HFF-Myc (cell line): ENCODE results near the gene PRKCA.

Source experiments
- DNase-seq: peaks from one replicate; pipeline ENCODE4 v3.0.0-alpha.2; 2011; ENCODE audit warnings: low read depth; ENCODE audit errors: extremely low read depth
- H3K4me3 ChIP-seq: replicated peaks from 2 replicates; pipeline ENCODE4 v1.5.1; 2011; ENCODE audit warnings: low read depth, mild to moderate bottlenecking, control low read depth, low read length
- TF ChIP-seq, protein P1 (sequence below): IDR thresholded peaks from 2 replicates; pipeline ENCODE4 v1.5.1; 2012; ENCODE audit warnings: mild to moderate bottlenecking, low read depth, low read length, control low read depth; ENCODE audit errors: missing control alignments

The PRKCA gene

DNA sequence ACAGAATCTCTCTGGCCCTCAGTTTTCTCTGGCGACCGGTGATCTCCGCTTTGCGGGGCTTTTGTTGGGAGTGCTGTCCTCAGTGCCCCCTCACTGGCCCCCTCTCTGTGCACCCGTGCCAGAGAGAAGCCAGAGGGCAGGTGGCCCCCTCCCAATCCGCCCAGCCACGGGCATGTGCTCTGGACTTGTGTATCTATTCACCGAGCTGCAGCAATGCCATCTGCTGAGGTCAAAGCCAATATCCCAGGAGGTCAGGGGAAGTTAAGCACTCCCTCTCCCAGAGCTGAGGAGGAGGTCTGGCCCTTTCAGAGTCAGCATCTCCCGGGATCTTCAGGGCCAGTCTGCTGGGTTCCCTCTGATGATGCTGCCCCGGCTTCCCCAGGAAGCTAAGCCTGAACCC, 537.6 kb downstream of the PRKCA start:
- H3K4me3 ChIP-seq: no peak overlapping the region
- DNase-seq: no peak
- TF ChIP-seq, protein P1, sequence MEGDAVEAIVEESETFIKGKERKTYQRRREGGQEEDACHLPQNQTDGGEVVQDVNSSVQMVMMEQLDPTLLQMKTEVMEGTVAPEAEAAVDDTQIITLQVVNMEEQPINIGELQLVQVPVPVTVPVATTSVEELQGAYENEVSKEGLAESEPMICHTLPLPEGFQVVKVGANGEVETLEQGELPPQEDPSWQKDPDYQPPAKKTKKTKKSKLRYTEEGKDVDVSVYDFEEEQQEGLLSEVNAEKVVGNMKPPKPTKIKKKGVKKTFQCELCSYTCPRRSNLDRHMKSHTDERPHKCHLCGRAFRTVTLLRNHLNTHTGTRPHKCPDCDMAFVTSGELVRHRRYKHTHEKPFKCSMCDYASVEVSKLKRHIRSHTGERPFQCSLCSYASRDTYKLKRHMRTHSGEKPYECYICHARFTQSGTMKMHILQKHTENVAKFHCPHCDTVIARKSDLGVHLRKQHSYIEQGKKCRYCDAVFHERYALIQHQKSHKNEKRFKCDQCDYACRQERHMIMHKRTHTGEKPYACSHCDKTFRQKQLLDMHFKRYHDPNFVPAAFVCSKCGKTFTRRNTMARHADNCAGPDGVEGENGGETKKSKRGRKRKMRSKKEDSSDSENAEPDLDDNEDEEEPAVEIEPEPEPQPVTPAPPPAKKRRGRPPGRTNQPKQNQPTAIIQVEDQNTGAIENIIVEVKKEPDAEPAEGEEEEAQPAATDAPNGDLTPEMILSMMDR: no peak

DNA sequence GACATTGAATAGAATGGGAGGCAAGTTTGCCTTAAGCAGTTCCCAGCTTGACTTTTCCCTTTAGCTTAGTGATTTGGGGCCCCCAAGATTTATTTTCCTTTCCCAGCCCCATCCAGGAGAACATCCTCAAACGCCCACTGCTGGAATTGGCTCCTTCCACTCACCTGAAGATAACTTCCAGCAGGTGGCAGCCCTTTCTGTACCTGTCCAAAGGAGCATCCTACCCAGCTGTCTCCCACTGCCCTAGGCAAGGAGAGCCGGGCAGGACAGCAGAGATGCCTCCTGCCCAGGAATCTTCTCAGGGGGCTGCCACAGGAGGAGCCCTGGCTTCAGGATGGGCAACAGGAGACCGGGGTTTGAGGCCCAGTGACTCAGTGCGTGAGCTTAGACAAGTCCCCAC, 538.9 kb downstream of the PRKCA start:
- TF ChIP-seq, protein P1: no peak
- no peak for DNase-seq
- H3K4me3 ChIP-seq: no peak overlapping the region

DNA sequence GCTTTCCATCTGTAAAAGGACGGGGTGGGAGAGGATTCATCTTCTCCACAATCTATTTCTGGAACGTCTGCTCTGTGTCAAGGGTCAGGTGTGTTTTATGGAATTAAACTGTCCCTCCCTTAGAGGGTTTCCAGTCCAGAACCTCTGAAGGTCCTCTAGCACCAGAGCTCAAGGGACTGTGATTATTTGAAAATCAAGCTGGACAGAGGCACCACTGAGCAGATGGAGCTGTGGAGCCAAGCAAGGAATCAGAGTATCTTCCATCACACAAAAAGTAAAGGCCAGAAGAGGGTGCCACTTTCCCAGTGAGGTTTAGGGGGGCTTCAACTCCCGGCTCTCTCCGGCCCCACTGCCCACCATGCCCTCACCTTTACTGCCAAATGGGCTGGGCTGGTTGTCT, 539.3 kb downstream of the PRKCA start:
- DNase-seq: no peak
- TF ChIP-seq, protein P1: no peak
- H3K4me3 ChIP-seq: no peak overlapping the region

DNA sequence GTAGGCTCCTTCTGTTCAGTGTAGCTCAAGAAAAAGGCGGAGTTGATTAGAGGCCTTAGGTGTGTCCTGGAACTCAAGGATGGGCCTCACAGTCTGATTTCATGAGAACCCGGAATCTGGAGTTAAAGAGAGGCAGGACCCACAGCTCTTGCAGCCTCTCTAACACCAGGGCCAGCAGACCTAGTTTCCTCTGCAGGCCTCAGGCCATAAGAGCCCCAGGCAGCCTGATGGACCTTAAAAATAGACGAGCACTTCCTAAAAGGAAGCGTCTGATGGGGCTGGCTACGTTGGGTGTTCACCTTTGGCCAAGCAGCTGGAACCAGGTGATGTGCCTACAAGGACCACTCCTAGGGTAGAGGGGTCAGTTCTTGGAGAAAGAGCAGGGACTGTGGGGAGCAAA, 540.1 kb downstream of the PRKCA start:
- TF ChIP-seq, protein P1: no peak
- no peak overlapping the region for H3K4me3 ChIP-seq
- DNase-seq: no peak

DNA sequence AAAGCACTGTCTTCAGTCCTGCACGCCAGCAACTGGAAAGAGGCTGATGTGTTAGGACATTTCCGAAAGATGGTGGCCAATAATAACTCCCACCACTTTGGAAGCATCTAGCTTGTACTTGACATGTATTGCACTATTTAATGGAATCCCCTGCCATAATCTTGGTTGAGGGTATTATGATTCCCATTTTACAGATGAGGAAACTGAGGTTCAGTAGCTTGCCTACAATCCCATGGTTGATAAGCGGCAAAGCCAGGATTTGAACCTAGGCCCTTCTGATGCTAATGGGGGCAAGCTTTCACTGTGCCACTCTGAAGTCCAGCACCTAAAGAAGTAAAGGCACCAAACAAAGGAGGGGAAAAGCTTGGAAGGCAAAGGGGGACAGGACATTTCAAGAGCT, 540.5 kb downstream of the PRKCA start:
- TF ChIP-seq, protein P1: no peak
- DNase-seq: no peak
- no peak overlapping the region for H3K4me3 ChIP-seq

DNA sequence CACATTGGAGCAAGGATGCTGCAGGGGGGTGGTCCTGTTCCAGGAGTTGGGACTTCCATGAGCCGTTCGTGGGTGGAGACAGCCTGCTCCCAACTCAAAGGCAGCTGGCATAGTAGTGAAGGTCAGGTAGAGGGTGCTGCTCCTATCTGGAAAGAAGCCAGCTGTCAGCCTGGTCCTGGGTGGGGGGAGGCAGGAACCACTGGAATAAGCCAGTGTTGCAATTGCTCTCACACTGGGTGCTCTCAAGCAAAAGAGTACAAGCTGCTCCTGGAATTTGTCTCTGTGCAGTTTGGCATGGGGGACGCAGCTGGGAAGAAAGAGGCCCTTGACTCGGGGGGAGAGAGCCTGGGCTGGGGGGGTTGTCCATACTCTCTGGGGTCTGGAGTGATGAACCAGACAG, 541.2 kb downstream of the PRKCA start:
- TF ChIP-seq, protein P1: no peak
- no peak overlapping the region for H3K4me3 ChIP-seq
- DNase-seq: no peak

DNA sequence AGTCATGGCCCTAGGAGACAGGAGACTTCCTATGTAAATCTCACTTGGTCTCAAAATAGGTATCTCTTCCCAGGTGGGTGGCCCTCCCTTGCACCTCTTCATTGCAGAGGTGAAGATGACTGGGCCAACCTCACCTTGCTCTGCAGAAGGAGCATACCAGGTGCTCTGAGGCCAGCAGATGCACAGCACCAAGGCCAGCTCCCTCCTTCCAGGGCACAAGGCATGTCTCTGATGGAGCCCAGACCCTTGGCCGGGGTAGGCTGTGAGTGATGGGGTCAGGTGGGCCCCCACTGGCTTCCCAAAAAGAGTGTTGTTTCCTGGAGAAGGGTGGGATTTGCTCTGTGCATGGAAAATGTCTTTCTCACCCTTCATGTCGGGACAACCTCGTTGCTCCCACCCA, 545.3 kb downstream of the PRKCA start:
- TF ChIP-seq, protein P1: no peak
- H3K4me3 ChIP-seq: no peak overlapping the region
- no peak for DNase-seq
